H4 (cell line): ENCODE measurements around the gene CIB4. TPM values are rescaled to one million over a fixed set of nuclear protein-coding genes. Genes with fewer than 3 reads are reported as not detected.

Experiments
- DNase-seq: peaks from one replicate; pipeline ENCODE4 v3.0.0-alpha.2; 2015; ENCODE audit warnings: low spot score
- total RNA-seq: library from RNA; depleted of rRNA; stranded (reverse); fragments of >200 nt; shearing (Covaris generic); gene quantifications from 2 replicates; pipeline ENCODE4 v1.2.3, GENCODE V29; 2014

The CIB4 gene
- total RNA-seq, 1 experiment from 2014 or later = not detected

DNA sequence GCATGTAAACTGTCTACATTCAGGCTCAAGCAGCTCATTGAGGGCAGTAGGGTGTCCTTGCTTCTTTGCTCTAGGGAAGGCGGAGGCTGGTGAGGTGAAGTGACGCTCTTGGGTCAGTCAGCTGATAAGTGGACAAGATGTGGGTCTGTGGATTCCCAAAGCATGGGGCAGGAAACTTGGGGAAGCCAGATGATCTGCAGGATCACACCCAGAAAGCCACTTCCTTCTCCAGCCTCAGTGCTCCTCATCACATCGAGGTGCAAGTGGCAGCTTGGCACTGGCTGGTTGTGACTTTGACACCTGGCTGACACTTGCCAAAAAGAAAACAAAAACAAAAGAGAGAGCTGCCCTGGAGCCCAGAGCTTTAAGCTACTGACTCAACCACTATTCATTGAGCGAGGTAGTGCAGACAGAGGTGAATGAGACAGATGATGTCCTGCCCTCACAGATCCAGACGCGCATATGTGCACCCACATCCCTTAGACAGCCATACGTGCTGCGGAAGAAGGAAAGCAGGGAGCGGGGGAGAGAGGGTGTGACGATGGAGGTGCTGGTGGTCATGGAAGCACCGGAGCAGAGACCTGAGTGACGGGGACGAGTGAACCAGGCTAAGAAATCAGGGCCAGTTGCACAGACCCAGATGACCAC is 3.1 kb upstream of the CIB4 start:
- DNase-seq = no peak

- DNase-seq = no peak
Observed at GRCh38 chr2:26642429-26642828, 1.3 kb upstream of the CIB4 start.

DNA sequence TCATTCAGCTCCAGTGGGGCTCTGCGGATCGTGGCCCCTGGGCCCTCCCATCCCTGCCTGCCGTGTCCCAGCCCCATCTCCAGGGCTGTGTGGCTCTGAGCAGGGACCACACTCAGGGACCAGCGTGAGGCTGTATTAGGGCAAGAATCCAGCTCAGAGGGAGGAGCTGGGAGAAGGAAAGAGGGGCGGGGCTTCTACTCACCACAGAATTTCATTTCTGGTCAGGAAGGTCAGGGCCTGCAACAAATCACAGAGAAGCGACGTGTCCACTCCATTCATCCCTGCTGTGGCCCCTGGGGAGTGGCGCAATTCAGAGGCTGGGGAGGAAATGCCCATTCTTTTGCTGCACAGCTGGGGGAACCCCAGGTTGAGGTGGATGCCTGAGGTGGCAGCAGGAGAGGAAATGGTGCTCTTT is 828 bp downstream of the CIB4 start:
- peak; percentile 39 for DNase-seq

GRCh38 chr2:26639685-26640243 is 1.4 kb downstream of the CIB4 start:
- DNase-seq = no peak

GRCh38 chr2:26637811-26638310 is 3.3 kb downstream of the CIB4 start:
- no peak for DNase-seq

DNA sequence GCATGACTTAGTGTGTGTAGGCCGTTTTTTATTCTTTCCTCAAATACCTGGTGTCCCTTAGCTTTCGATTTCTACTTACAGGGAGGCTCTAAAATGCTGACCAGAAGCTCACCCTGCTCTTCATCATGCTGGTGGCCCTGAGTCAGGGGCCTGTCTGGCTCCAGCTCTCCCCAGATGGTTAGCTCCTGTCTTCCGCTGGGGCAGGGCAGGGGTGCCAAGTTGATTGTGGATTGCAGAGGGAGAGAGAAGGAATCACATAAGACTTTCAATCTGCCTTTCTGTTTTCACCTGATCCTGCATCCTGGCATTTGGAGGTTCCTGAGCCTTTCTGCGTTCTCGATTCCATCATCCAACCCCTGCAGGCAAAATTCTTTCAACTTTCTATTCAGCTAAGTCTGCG is 4.2 kb downstream of the CIB4 start:
- DNase-seq = no peak

DNA sequence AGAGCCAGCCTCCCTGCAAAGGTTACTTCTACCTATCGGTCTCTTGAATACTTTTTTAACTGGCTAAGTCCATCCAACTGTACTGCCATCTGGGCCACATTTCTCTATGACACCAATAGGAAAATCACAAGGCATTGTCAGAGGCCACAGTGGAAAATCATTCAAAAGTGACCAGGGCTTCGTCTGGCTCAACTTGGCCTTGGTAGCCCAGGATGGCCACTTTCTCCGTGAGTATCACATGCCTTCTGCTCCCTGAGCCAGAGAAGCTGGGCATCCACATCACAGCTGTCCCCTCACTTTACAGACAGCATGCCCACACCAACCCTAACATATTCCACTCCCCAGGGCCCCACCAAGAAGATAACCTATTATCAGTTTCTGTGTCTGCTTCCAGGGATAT is 5.8 kb downstream of the CIB4 start:
- no peak for DNase-seq

GRCh38 chr2:26634636-26635230 is 6.4 kb downstream of the CIB4 start:
- no peak for DNase-seq

GRCh38 chr2:26633993-26634595 is 7.1 kb downstream of the CIB4 start:
- DNase-seq = no peak

DNA sequence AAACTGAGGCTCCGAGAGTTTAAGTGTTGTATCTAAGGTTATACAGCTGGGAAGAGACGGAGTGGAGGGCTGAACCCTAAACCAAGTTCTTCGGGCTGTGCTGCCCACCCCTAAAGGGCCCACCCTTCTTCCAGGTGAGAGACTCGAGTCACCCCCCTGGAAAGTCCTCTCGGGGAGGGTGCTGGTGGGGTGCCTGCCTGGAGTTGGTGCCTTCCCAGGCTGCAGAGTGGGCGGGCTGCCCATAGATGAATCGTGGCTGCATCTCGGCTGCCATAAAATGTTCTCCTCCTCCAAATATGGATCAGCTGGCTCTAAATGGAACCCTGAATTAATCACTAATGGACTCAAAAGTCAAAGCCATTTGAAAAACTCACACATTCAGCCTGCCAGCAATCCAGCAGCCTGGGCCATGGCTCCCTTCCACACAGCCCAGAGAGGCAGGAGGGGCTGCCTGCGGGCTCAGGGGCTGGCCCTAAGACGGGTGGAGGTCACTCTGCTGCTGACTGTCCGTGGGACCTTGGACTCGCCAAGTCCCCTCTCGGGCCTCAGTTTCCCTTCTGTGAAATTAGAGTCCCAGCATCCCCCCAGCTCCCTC is 7.7 kb downstream of the CIB4 start:
- DNase-seq = no peak

GRCh38 chr2:26632624-26633185 is 8.5 kb downstream of the CIB4 start:
- DNase-seq = no peak

DNA sequence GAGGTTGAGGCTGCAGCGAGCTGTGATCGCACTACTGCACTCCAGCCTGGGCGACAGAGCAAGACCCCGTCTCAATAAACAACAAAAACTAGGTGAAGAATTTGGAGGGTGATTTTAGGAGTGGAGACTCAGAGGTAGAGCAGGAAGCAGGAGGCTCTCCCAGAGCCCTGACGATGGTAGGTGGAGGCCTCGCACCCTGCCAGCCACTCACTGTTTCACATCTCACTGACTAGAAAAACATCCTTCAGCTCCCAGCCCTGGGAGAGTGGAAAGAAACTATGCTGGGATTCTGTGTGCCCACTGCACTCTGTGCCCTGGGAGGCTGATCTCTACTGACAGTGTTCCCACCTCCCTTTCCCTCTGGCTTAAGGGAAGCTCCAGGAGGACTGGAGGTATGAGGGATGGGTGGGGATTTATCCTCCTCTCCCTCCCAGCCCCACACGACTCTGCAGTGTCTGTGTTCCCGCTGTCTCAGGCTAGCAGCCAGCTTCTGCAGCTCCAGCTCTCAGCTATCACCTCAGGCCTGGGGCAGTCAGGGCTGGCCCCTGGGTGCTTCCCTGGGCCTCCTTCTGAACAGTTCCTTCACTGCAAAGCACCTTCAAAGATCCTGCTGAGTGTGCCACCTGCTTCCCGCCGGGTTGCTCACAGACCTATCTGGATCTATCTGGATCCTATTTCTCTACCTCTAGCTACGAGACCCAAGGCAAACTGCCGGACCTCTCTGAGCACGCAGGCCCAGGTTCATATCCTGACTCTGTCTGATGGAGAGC is 9.6 kb downstream of the CIB4 start:
- DNase-seq = no peak

DNA sequence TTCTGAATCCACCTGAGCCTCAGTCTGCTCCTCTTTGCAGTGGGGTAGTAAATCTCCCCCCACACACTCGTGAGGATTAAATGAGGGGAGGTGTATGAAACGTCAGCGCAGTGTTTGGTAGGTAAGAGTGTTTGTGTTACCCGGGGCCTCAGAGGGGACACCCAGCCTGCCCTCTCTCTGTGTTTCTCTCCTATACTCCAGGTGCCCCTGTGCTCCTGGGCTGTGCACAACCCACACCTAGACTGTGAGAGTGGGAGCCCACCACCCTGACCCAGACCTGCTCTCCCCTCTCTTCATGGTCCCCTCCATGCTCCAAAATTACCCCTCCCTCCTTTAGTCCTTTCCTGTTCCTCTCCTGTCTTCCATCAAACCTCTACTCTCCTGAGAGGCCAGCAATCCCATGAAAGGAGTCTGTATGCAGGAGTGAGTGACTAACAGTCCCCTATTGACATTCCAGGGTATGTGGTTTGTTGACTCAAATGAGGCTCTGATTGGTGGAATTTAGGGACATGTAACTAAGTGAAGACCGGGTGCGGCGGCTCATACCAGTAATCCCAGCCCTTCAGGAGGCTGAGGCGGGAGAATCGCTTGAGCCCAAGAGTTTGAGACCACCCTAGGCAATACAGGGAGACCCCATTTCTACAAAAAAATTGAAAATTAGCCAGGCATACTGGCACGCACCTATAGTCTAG is 10.4 kb downstream of the CIB4 start:
- peak; percentile 53 for DNase-seq

- no peak for DNase-seq
Observed at GRCh38 chr2:26630235-26630634, 10.9 kb downstream of the CIB4 start.

DNA sequence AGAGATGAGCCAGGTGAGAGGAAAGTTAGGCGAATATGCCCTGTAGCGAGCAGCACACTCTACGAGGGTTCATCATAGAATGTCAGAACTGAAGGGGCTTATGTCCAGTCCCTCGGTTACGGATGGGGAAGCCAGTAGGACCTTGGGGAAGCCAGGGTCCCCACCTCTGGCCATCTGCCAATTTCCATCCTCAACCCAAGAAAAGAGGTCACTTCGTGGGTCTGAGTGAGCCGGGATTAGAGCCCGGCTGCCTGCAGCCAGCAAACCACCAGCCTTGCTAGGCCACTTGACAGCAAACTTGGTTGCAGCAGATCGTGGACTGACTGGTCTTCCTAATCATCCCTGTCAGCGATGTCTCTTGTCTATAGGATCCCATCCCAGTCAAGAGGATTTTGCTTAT is 11.4 kb downstream of the CIB4 start:
- no peak for DNase-seq

GRCh38 chr2:26629346-26629630 is 11.9 kb downstream of the CIB4 start:
- DNase-seq = no peak

- no peak for DNase-seq
Observed at GRCh38 chr2:26628561-26629345, 12.4 kb downstream of the CIB4 start.

- DNase-seq = no peak
Observed at GRCh38 chr2:26627350-26628105, 13.6 kb downstream of the CIB4 start.

DNA sequence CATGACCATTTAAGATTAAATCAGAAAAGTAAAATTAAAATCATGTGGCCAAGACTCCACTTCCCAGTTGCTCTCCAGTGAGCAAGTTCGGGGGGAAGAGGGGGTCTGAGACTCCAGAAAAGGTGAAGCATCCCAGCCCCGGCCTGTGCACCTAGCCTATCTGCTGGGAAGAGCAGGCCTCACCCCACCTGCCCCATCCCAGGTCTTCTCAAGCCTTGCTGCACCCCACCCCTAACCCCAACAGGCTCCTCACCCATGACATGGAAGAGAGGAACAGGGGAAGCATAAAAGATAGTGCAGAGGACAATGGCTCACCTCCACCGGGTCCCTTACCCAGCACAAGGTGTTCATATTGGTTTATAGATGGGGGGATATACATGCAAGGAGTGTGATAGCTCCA is 14.6 kb downstream of the CIB4 start:
- no peak for DNase-seq
